RWPE2 (cell line): ENCODE measurements around the gene RALGAPA2.

ENCODE experiments used
- ATAC-seq: fragments of 200-7000 bp; cut with Tn5 transposase; 3 replicates; pipeline ENCODE4 v1.9.1; 2021; ENCODE audit warnings: low read depth
- DNase-seq: peaks from one replicate; pipeline ENCODE4 v3.0.0-alpha.2; 2020; ENCODE audit warnings: low spot score
- H3K27ac ChIP-seq: fragments of 450-650 bp; 2 replicates; pipeline ENCODE4 v1.5.1; 2017; ENCODE audit warnings: mild to moderate bottlenecking; ENCODE audit not compliant: poor library complexity, severe bottlenecking
- H3K27me3 ChIP-seq: fragments of 250-450 bp; sonication (Bioruptor Pico); 2 replicates; pipeline ENCODE4 v1.5.1; 2021; ENCODE audit warnings: mild to moderate bottlenecking, moderate library complexity; ENCODE audit not compliant: insufficient read depth, poor library complexity, severe bottlenecking
- H3K36me3 ChIP-seq: fragments of 250-450 bp; sonication (Bioruptor Pico); 2 replicates; pipeline ENCODE4 v1.5.1; 2020; ENCODE audit warnings: low read depth, mild to moderate bottlenecking, moderate library complexity
- H3K4me1 ChIP-seq: fragments of 250-450 bp; sonication (Bioruptor Pico); 2 replicates; pipeline ENCODE4 v1.5.1; 2021; ENCODE audit warnings: mild to moderate bottlenecking, moderate library complexity; ENCODE audit not compliant: insufficient read depth, poor library complexity, severe bottlenecking
- H3K4me3 ChIP-seq: fragments of 250-450 bp; sonication (Bioruptor Pico); 2 replicates; pipeline ENCODE4 v1.5.1; 2021; ENCODE audit warnings: mild to moderate bottlenecking, moderate library complexity; ENCODE audit not compliant: severe bottlenecking
- H3K9me3 ChIP-seq: fragments of 250-450 bp; sonication (Bioruptor Pico); 2 replicates; pipeline ENCODE4 v1.5.1; 2021; ENCODE audit warnings: mild to moderate bottlenecking, moderate library complexity; ENCODE audit not compliant: severe bottlenecking
- TF ChIP-seq, protein P1 (sequence below): fragments of 450-650 bp; IDR thresholded peaks from one replicate; pipeline ENCODE4 v1.5.1; 2017; ENCODE audit warnings: mild to moderate bottlenecking, moderate library complexity; ENCODE audit not compliant: poor library complexity, severe bottlenecking

RALGAPA2 gene

GRCh38 chr20:20604357-20604756, 108.1 kb downstream of the RALGAPA2 start:
- TF ChIP-seq, protein P1, sequence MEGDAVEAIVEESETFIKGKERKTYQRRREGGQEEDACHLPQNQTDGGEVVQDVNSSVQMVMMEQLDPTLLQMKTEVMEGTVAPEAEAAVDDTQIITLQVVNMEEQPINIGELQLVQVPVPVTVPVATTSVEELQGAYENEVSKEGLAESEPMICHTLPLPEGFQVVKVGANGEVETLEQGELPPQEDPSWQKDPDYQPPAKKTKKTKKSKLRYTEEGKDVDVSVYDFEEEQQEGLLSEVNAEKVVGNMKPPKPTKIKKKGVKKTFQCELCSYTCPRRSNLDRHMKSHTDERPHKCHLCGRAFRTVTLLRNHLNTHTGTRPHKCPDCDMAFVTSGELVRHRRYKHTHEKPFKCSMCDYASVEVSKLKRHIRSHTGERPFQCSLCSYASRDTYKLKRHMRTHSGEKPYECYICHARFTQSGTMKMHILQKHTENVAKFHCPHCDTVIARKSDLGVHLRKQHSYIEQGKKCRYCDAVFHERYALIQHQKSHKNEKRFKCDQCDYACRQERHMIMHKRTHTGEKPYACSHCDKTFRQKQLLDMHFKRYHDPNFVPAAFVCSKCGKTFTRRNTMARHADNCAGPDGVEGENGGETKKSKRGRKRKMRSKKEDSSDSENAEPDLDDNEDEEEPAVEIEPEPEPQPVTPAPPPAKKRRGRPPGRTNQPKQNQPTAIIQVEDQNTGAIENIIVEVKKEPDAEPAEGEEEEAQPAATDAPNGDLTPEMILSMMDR, result no peak
- no peak for DNase-seq
- Histone ChIP-seq H3K36me3 (no peaks in the 10 kb centered on the region), H3K4me1 (peaks cover 7% of the 10 kb centered on the region), H3K4me3 (no peak overlapping the region), H3K27me3 (no peaks in the 10 kb centered on the region), H3K9me3 (no peaks in the 10 kb centered on the region), H3K27ac (no peak overlapping the region)
- ATAC-seq, result no peak

GRCh38 chr20:20603339-20603990, 109.0 kb downstream of the RALGAPA2 start:
- H3K27ac ChIP-seq, result no peak overlapping the region
- TF ChIP-seq, protein P1, result no peak
- no peaks in the 10 kb centered on the region for H3K36me3 ChIP-seq
- no peaks in the 10 kb centered on the region for H3K27me3 ChIP-seq
- peak; percentile 99 for ATAC-seq
- no peak overlapping the region for H3K4me3 ChIP-seq
- DNase-seq, result peak; percentile 77
- H3K4me1 ChIP-seq, result peaks cover 7% of the 10 kb centered on the region
- H3K9me3 ChIP-seq, result no peaks in the 10 kb centered on the region

GRCh38 chr20:20597966-20598365, 114.5 kb downstream of the RALGAPA2 start:
- Histone ChIP-seq H3K4me3 (no peak overlapping the region), H3K9me3 (no peaks in the 10 kb centered on the region), H3K36me3 (no peaks in the 10 kb centered on the region), H3K27ac (no peak overlapping the region), H3K4me1 (no peaks in the 10 kb centered on the region), H3K27me3 (no peaks in the 10 kb centered on the region)
- no peak for DNase-seq
- no peak for ATAC-seq
- TF ChIP-seq, protein P1, result no peak

DNA sequence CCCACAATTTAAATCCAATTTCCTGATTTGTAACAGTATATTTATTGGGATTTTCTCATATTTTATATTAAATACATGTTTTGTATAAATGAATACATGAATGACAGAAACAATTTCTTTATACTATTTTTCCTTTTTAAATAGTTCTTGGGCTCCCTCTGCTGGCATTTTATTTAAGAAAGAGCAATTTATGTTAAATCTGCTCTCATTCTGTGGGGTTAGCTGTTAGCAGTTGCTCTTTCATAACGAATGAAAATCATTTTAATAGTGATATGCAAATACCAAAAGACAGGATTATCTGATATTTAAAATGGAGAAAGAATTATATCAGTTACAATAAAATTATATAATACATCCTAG, 118.3 kb downstream of the RALGAPA2 start:
- Histone ChIP-seq H3K27ac (no peak overlapping the region), H3K27me3 (no peaks in the 10 kb centered on the region), H3K9me3 (no peaks in the 10 kb centered on the region), H3K36me3 (no peaks in the 10 kb centered on the region), H3K4me3 (no peak overlapping the region), H3K4me1 (no peaks in the 10 kb centered on the region)
- no peak for DNase-seq
- TF ChIP-seq, protein P1, result peak; percentile 44
- no peak for ATAC-seq

DNA sequence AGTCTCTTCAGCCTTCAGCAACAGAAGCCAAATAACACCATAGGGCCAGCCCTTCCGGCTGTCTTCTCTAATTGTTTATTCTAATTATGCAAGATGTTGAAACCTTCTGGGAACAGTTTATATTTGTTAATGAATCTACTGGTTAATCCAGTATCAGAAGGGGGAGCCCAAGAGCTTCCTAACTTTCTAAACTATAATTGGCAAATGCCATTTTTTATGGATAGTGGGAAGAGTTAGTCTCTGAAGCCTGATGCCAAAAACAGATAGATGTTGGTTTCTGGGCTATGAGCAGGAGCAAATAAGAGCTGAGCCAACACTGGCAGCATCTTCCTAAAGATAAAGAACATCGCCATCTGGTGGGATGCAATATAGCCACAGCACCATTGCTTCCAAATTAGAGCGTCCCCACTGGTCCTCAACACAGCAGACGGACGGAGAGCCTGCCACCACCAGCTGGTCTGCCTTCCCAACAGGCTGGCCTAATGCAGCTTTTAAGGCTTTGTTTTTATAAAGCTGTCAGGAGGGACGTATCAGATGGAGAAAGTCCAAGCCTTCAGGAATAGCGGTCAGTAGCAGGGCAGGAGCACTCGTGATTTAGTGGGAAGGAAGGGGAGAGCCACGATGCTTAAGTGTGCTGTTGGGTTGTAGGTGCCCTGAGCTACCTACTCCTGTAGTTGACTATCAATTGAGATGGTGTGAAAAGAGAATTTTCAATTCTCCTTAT, 118.8 kb downstream of the RALGAPA2 start:
- DNase-seq (no peak), ATAC-seq (peak; percentile 75; the same call in 2 of the 3 replicates)
- Histone ChIP-seq H3K4me3 (no peak overlapping the region), H3K36me3 (no peaks in the 10 kb centered on the region), H3K27me3 (no peaks in the 10 kb centered on the region), H3K4me1 (no peaks in the 10 kb centered on the region), H3K9me3 (no peaks in the 10 kb centered on the region), H3K27ac (no peak overlapping the region)
- TF ChIP-seq, protein P1, result peak; percentile 78
